Tibial nerve (tissue), 4 donors: ENCODE results near the gene POLR2B. TPM values are rescaled to one million over a fixed set of nuclear protein-coding genes. Genes with fewer than 3 reads are reported as not detected.

Source experiments
- DNase-seq, 2 donors: peaks; one replicate each; pipeline ENCODE4 v3.0.0-alpha.2; 2019; ENCODE audit warnings: low spot score in 2 of 2
- H3K27ac ChIP-seq, 4 donors: fragments of 200-600 bp; sonication (generic) in 3 of 4; one replicate each; pipeline ENCODE4 v1.5.1; 2017 to 2019; ENCODE audit warnings: mild to moderate bottlenecking in 1 of 4
- H3K27me3 ChIP-seq, 2 donors: fragments of 200-600 bp; sonication (generic) in 1 of 2; one replicate each; pipeline versions ENCODE4 v1.5.1 to v1.6.0; 2017 to 2019
- H3K36me3 ChIP-seq, 3 donors: fragments of 200-600 bp; sonication (generic); one replicate each; pipeline ENCODE4 v1.5.1; 2018 to 2019
- H3K4me1 ChIP-seq, 4 donors: fragments of 200-600 bp; sonication (generic) in 3 of 4; one replicate each; pipeline ENCODE4 v1.5.1; 2017 to 2019
- H3K4me3 ChIP-seq, 4 donors: fragments of 200-600 bp; sonication (generic) in 3 of 4; one replicate each; pipeline ENCODE4 v1.5.1; 2017 to 2019; ENCODE audit warnings: mild to moderate bottlenecking in 1 of 4, moderate library complexity in 1 of 4
- H3K9me3 ChIP-seq, 4 donors: fragments of 200-600 bp; sonication (generic) in 3 of 4; one replicate each; pipeline ENCODE4 v1.5.1; 2017 to 2019
- EP300 ChIP-seq, 2 donors: sonication (generic); formaldehyde crosslinking; IDR thresholded peaks; one replicate each; pipeline ENCODE4 v1.6.1; 2017; ENCODE audit warnings: antibody characterized with exemption in 2 of 2, mild to moderate bottlenecking in 1 of 2
- POLR2A ChIP-seq, 2 donors: fragments of 450-650 bp; IDR thresholded peaks; one replicate each; pipeline ENCODE4 v1.6.1; 2017; ENCODE audit warnings: antibody characterized with exemption in 2 of 2, mild to moderate bottlenecking in 2 of 2, moderate library complexity in 2 of 2
- WGBS, 2 donors: methylation state at CpG; one replicate each; pipeline ENCODE4 v1.1.5; 2018; 5-methylcytosine and 5-hydroxymethylcytosine counted together
- total RNA-seq, 4 donors: library from RNA; depleted of rRNA; stranded (reverse); fragments of >200 nt; gene quantifications; one replicate each; pipeline ENCODE4 v1.1.0, GENCODE V29; 2016
- TF ChIP-seq, protein P1 (sequence below), 5 experiments: fragments of 200-600 bp in 3 of 5; fragments of 450-650 bp in 2 of 5; sonication (generic) in 3 of 5; IDR thresholded peaks; one replicate each; pipeline ENCODE4 v1.5.1; 2016 to 2019; ENCODE audit warnings: antibody characterized with exemption in 5 of 5, mild to moderate bottlenecking in 3 of 5, moderate library complexity in 2 of 5

POLR2B gene
- total RNA-seq, 4 donors from 2014 or later, result 42.8 to 84.9 (median 70.9) TPM

DNA sequence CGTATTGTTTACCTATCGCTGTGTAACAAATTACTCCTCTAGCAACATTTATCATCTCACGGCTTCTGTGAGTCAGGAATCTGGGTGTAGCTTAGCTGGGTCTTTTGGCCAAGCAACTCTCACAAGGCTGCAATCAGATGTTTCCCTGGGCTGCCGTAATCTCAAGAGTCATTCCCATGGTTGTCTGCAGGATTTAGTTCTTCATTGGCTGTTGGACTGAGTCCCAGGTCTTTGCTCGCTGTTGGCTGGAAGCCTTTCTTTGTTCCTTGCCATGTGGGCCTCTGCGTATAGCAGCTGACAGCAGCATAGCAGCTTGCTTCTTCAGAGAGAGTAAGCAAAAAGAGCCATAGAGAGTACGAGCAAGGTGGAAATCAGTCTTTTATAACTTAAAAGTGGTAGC is 16.8 kb downstream of the POLR2B start:
- H3K27ac ChIP-seq, result peak overlapping the region in 3 of 4 donors; percentile 2 to 60 (median 57)
- no peak overlapping the region for H3K4me3 ChIP-seq
- peaks cover 0 to 75% (median 5%) of the 10 kb centered on the region in 3 donors for H3K36me3 ChIP-seq
- TF ChIP-seq, protein P1, sequence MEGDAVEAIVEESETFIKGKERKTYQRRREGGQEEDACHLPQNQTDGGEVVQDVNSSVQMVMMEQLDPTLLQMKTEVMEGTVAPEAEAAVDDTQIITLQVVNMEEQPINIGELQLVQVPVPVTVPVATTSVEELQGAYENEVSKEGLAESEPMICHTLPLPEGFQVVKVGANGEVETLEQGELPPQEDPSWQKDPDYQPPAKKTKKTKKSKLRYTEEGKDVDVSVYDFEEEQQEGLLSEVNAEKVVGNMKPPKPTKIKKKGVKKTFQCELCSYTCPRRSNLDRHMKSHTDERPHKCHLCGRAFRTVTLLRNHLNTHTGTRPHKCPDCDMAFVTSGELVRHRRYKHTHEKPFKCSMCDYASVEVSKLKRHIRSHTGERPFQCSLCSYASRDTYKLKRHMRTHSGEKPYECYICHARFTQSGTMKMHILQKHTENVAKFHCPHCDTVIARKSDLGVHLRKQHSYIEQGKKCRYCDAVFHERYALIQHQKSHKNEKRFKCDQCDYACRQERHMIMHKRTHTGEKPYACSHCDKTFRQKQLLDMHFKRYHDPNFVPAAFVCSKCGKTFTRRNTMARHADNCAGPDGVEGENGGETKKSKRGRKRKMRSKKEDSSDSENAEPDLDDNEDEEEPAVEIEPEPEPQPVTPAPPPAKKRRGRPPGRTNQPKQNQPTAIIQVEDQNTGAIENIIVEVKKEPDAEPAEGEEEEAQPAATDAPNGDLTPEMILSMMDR (IDR thresholded peaks at IDR 0.05), result no peak
- TF ChIP-seq EP300 (IDR thresholded peaks at IDR 0.05) (peak in 1 of 2 donors; percentile 69), POLR2A (IDR thresholded peaks at IDR 0.05) (no peak)
- DNase-seq, result peak; percentile 26 to 60
- peaks cover 0 to 12% (median 6%) of the 10 kb centered on the region in 4 donors for H3K4me1 ChIP-seq
- H3K27me3 ChIP-seq, result no peaks in the 10 kb centered on the region
- no peaks in the 10 kb centered on the region for H3K9me3 ChIP-seq
- WGBS, 2 donors, result 16 to 27% methylated on average over 7 of the region's 7 CpGs

DNA sequence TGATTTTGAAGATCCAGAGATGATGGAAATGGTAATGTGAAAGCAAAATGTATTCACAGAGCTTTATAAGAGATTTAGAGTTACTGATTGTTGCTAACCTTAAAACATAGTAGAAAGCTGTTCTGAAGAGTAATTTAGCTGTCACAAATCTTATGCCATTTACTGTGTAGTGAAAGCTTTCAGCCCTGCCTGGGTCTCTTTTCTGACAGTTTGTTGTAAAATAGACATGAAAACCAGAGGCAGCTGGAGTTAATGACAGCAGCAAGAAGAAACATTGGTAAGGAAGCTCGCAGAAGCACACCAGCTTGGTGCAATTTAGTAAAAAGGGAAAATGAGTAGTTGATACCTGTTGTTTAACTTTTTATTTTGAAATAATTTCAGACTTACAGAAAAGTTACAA is 21.1 kb downstream of the POLR2B start:
- no peak for TF ChIP-seq POLR2A (IDR thresholded peaks at IDR 0.05)
- TF ChIP-seq EP300 (IDR thresholded peaks at IDR 0.05), result no peak
- TF ChIP-seq, protein P1 (IDR thresholded peaks at IDR 0.05), result no peak
- H3K9me3 ChIP-seq, result no peaks in the 10 kb centered on the region
- H3K4me3 ChIP-seq, result no peak overlapping the region
- DNase-seq, result no peak
- H3K4me1 ChIP-seq, result peaks cover 0 to 12% (median 6%) of the 10 kb centered on the region in 4 donors
- 89 to 97% methylated on average over 1 of the region's 1 CpG for WGBS, 2 donors
- no peaks in the 10 kb centered on the region for H3K27me3 ChIP-seq
- H3K36me3 ChIP-seq, result peaks cover 0 to 79% (median 5%) of the 10 kb centered on the region in 3 donors
- H3K27ac ChIP-seq, result no peak overlapping the region

- H3K27me3 ChIP-seq, result no peaks in the 10 kb centered on the region
- no peak overlapping the region for H3K27ac ChIP-seq
- no peak overlapping the region for H3K4me3 ChIP-seq
- no peak for DNase-seq
- peaks cover 0 to 1% (median 0%) of the 10 kb centered on the region in 4 donors for H3K4me1 ChIP-seq
- H3K9me3 ChIP-seq, result no peaks in the 10 kb centered on the region
- 84 to 92% methylated on average over 4 of the region's 4 CpGs for WGBS, 2 donors
- peaks cover 2 to 95% (median 18%) of the 10 kb centered on the region in 3 donors for H3K36me3 ChIP-seq
- TF ChIP-seq, protein P1 (IDR thresholded peaks at IDR 0.05), result no peak
- TF ChIP-seq EP300 (IDR thresholded peaks at IDR 0.05) (no peak), POLR2A (IDR thresholded peaks at IDR 0.05) (no peak)
Measured at GRCh38 chr4:57013543-57014120, 34.9 kb downstream of the POLR2B start.

DNA sequence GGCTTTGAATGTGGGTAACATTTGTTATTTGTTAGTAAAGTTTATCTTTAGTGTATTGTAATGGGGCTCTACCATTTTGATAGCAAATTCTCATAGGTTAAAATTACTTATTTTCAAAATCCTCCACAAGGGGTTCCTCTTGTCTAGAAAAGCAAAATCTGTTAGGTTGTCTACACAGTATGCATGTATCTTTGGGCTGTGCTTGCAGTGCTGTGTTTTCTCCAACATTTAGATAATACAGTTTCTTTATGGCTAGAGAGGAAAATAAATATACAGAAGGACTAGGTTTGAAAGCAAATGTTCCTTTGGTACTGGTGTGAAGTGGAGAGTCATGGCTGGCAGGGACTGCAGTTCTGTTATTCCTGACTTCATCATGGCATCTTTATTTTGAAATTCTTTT is 40.3 kb downstream of the POLR2B start:
- TF ChIP-seq, protein P1 (IDR thresholded peaks at IDR 0.05), result no peak
- no peak for TF ChIP-seq POLR2A (IDR thresholded peaks at IDR 0.05)
- TF ChIP-seq EP300 (IDR thresholded peaks at IDR 0.05), result no peak
- peaks cover 0 to 3% (median 0%) of the 10 kb centered on the region in 4 donors for H3K4me1 ChIP-seq
- H3K4me3 ChIP-seq, result no peak overlapping the region
- DNase-seq, result no peak
- peaks cover 0 to 90% (median 27%) of the 10 kb centered on the region in 3 donors for H3K36me3 ChIP-seq
- H3K27ac ChIP-seq, result no peak overlapping the region
- H3K9me3 ChIP-seq, result no peaks in the 10 kb centered on the region
- no peaks in the 10 kb centered on the region for H3K27me3 ChIP-seq

DNA sequence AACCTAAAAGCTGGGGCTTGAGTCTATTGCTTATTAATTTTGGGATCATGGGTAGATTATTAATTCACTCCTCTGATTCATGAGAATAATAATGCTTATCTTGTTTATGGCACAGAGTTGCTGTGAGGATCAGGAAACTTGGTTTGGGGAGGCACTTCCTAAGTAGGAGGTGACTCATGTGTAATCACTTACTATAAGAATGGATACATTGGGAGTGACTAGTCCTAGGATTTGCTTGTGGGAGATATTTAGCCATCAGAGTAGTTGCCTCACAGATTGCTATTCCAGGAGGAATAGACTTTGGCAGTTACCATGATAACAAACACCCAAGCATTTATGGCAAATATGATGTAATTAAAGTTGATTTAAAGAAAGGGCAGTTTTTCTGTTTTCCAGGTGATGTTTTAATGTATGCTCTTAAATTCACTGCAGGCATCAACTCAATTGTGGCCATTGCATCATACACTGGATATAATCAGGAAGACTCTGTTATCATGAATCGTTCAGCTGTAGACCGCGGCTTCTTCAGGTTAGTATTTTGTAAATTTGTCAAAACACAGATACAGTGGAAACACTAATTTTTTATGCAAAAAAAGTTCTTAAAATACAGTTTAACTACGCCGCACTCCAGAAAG is 41.9 kb downstream of the POLR2B start:
- no peaks in the 10 kb centered on the region for H3K27me3 ChIP-seq
- H3K4me1 ChIP-seq, result peaks cover 0 to 3% (median 0%) of the 10 kb centered on the region in 4 donors
- no peak overlapping the region for H3K4me3 ChIP-seq
- DNase-seq, result no peak
- H3K27ac ChIP-seq, result no peak overlapping the region
- H3K9me3 ChIP-seq, result no peaks in the 10 kb centered on the region
- TF ChIP-seq POLR2A (IDR thresholded peaks at IDR 0.05), result no peak
- H3K36me3 ChIP-seq, result peaks cover 0 to 93% (median 30%) of the 10 kb centered on the region in 3 donors
- 91 to 93% methylated on average over 5 of the region's 5 CpGs for WGBS, 2 donors
